GM19372 (cell line): ENCODE results near the gene IDH3B.
"Not testable (repeated sequence)": the region's sequence is repeated elsewhere in the genome, so short reads cannot be mapped to it uniquely, and the experiment has no call there.

ENCODE experiments used
- ATAC-seq: cut with Tn5 transposase; IDR thresholded peaks from one replicate; pipeline ENCODE4 v1.9.1; 2021; ENCODE audit warnings: mild to moderate bottlenecking, low read depth, moderate library complexity; ENCODE audit not compliant: unreplicated experiment

IDH3B gene

DNA sequence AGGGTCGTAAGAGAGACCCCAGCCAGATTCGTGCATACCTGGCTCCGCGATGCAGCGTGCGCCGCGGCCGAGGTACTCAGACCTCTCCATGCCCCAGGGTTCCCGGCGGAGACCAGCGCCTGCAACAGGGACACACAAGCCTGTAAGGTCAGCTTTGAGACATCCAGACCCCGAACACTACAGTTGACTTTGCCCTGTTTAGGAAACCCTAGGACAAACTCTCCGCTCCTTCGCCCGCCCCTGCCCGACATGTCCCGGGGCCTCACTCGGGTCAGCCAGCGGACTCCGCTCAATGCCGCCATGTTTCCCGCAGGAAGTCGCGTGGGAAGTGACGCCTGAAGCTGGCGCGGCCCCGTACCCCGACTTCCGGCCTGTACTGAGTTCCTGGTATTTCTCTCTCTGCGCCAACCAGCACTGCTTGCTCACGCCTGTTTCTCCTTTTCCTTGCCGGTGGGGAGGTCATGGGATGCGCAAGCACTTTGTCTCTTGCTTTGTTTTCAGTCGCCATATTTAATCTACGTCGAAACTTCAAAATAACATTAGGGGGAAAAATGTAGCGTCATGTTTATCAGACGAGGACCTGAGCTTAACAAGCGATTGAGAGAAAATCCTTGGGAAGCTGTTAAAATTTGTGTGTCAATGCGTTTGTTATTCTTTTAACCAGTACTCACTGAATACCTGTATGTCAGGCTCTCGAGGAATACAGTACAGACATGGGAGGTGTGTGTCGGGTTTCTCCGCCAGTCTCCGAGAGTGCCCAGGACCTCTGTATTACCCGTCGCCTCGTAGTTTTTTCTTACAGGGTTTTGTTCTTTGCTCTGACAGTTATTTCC is at the start of gene IDH3B:
IDH3B (minus strand) TSS at position 330 of the 833 bp plus-strand sequence; CDS start at position 302, 28 bp downstream.
- peak; percentile 97 for ATAC-seq

GRCh38 chr20:2713285-2713684 is 49.3 kb upstream of the IDH3B start:
- no peak for ATAC-seq

- no peak for ATAC-seq
Observed at GRCh38 chr20:2709205-2709981, 45.4 kb upstream of the IDH3B start.

- ATAC-seq, result no peak
Observed at GRCh38 chr20:2708665-2709064, 44.6 kb upstream of the IDH3B start.

DNA sequence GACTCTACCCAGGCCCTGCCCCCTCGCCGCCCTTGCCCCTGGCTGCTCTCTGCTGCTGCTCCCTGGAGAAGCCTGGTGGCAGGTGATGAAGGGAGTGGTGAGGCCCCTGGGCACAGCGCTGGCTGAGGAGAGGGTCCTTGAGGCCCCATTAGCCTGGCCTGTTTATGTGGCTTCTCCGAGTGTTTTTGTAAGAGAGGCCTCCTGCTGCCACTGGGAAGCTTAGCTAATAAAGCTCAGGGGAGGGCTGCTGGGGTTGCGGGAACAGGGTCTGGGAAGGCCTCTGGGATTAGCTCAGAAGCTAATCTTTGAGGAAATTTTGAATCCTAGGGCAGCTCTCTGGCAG is 44.0 kb upstream of the IDH3B start:
- ATAC-seq, result no peak

DNA sequence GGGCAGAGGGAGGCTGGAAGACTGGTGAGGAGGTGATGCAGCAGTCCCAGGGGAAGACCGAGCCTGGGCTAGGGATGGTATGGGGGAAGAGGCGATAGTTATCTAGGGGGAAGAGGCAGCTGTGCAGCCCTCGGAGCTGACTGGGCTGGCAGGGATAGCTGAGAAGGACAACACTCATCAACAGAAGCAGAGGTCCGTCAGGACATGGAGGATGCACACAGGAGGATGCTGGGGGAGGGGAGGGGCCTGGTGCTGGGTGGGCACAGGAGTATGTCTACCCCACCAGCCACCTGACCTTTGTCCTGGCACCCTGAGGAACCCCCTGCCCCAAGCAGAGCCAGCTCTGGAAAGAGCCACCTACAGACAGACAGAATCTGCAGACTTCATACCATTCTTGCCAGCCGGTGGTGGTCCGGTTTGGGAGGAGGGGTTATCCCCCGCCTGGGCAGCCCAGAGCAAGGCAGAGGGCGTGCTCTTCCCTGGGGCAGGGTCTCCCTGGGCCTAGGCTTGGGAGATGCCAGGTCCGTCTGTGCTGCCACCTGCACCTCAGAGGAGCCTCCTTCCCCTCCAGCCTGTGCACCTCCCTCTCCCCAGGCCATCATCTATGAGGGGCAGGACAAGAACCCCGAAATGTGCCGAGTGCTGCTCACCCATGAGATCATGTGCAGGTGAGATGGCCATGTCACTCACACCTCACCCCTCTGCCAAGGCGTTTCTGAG is 43.5 kb upstream of the IDH3B start:
- no peak for ATAC-seq

GRCh38 chr20:2706688-2707352 is 42.8 kb upstream of the IDH3B start:
- ATAC-seq, result no peak

GRCh38 chr20:2705931-2706645 is 42.1 kb upstream of the IDH3B start:
- ATAC-seq, result no peak

DNA sequence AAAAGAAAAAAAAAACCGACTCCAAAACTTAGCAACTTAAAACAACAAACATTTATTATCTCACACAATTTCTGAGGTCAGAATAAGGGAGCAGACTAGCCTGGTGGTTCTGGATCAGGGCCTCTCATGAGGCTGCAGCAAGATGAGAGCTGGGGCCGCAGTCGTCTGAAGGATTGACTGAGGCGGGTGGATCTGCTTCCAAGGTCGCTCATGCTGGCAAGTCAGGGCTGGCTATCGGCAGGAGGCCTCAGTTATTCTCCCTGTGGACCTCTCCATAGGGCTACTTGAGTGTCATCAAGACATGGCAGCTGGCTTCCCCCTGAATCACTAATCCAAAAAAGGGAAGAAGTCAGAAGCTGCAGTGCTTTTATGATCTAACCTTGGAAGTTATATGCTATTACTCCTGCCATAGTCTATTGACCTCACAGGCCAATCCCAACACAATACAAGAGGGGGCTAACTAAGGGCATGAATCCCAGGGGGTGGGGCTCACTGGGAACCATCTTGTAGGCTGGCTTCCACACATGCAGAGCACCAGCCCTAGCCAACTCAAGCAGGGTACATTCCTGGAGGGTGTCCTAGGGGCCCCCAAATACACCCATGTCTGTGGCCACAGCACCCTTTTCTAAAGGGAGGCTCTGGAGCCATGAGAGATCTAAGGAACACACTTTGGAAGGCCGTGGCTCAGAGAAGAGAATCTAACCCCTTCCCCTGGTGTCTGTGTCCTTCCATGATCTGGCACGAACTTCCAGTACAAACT is 39.9 kb upstream of the IDH3B start:
- no peak for ATAC-seq

GRCh38 chr20:2701671-2702081 is 37.7 kb upstream of the IDH3B start:
- no peak for ATAC-seq

DNA sequence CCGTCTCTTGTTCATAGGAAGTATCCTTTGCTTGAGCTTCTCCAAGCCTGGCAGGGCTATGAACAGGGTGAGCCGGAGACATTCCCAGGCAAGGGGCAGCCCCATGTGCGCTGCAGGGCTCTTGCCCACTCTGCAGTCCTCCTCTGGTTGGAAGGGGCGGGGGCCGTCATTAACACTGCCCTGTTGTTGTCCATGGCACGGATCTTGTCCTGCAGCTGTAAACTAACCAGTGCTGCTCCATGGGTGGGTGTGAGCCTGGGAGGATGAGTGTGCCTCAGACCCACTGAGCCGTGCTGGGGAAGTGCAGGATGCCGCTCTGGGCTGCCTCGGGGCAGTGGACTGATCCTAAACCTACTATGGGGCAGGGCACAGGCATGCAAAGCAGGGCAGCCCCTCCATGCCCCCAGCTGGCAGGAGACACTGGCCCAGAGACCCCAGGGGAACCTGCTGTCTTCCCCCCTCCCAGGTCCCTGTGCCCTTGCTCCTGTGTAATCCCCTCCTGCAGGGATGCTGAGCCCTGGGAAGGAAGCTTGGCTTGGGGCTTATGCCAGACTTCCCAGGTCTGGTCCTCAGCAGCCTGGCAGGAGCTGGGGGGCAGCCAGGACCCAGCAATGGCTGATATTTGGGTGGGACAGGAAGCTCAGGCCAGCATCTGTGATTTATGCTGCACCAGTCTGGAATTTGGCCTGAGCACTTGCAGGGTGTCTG is 37.1 kb upstream of the IDH3B start:
- ATAC-seq, result no peak

DNA sequence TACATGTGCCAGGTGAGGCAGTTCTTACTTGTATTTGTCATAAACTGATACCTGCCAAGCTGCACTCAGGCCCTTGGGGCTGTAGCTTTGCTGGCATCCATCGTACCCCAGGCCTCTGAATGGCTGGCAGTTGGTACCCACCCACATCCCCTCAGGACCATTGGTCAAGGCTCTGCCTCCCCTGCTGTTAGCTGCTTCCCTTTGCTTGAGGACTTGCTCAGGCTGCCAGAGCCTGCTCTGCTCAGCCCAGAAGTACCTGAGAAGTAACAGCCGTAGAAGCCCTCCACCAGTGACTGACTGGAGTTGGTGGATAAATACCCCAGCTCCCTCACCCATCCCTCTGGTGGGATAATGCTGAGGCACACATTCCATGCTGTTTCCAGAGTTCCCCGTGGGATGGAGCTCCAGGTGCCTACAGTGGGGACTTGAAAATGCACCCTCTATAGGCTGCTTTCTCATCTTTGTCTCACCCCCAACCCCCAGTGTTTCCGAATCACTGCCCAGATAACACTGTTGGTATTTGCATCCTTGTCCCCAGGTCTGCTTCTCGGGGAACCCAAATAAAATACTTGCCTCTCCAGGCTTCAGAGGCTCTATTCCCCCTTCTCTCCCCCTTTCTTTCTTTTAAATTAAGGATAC is 35.9 kb upstream of the IDH3B start:
- no peak for ATAC-seq

DNA sequence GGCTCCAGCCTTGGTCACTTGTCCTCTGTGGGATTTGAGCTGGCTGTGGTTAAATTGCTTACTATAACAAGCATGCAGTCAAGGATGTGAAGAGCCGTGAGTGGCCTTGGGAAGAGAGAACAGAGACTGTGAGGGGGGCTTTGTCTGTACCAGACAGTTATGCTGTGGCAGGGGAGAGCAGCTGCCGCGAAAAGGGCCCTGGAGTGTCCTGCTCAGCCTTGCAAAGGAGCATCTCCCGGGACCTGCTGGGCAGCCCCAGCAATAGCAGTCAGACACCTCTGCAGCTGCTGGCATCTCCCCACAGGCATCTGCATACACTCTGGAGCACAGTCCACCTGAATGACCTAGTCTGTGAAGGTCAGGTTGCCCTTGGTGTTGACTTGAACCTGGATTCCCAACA is 34.9 kb upstream of the IDH3B start:
- no peak for ATAC-seq

DNA sequence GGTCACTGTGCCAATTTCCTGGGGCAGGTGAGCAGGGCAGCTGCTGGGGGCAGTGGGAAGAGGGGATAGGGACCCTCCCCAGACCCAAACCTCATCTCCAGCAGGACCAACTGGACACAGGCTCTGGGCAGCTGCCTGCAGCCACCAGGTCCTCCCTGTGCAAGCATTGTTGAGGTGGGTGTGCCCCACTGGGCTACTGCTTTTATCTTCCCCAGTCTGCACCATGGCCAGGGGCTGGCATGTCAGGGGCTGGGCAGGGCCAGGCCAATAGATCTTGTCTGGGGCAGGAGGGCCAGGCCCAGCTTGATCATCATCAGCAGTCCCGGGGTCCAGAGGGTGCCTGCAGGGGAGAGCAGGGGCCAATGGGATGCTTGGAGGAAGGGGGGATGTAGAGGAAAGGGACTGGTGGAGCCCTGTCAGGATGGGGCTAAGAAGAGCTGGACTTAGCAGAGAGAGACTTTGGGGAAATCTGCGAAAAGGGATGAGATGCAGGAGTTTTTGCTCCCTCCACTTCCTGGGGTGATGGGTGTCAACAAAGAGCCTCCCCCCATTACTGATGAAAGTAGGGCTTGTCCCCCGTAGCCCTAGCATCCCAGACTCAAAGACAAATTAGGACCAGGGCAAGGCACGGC is 34.3 kb upstream of the IDH3B start:
- ATAC-seq, result no peak

- ATAC-seq, result no peak
Observed at GRCh38 chr20:2697768-2698167, 33.8 kb upstream of the IDH3B start.

DNA sequence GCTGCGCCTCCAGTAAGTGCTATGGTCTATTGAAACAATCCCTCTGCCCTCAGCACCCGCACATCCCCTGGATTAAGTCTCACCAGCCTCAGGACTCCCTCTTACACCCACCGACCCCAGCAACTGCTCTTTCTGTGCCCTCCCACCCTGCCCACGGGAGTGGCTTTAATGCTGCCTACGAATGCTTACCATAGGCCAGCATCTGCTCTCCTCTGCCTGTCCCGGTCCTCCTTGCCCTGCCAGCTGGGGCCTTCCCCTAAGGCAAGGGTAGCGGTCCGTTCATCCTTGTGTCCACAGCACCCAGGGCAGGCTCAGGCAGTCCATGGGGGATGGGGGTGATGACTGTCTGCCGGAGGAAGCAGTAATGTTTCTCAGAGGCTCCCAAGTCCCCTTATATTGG is 32.6 kb upstream of the IDH3B start:
- ATAC-seq, result no peak

- ATAC-seq, result not testable (repeated sequence)
Observed at GRCh38 chr20:2695984-2696525, 32.0 kb upstream of the IDH3B start.
